ENCODE data around the gene GABRB1.

GRCh38 chr4:47367761-47368160 lies 336.4 kb downstream of the GABRB1 start:
- TF ChIP-seq, protein P1, sequence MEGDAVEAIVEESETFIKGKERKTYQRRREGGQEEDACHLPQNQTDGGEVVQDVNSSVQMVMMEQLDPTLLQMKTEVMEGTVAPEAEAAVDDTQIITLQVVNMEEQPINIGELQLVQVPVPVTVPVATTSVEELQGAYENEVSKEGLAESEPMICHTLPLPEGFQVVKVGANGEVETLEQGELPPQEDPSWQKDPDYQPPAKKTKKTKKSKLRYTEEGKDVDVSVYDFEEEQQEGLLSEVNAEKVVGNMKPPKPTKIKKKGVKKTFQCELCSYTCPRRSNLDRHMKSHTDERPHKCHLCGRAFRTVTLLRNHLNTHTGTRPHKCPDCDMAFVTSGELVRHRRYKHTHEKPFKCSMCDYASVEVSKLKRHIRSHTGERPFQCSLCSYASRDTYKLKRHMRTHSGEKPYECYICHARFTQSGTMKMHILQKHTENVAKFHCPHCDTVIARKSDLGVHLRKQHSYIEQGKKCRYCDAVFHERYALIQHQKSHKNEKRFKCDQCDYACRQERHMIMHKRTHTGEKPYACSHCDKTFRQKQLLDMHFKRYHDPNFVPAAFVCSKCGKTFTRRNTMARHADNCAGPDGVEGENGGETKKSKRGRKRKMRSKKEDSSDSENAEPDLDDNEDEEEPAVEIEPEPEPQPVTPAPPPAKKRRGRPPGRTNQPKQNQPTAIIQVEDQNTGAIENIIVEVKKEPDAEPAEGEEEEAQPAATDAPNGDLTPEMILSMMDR (IDR thresholded peaks at IDR 0.05; ENCODE audit: low read depth, low read length): no peak
- TF ChIP-seq EZH2phosphoT487 (IDR thresholded peaks at IDR 0.05; ENCODE audit: low read depth): no peak
